HL-60/S4 treated with retinoic acid at 250 ng/mL for 4 days and 3 days (cell line): ENCODE measurements around the gene PLEKHA5.
"Not testable (repeated sequence)": the region's sequence is repeated elsewhere in the genome, so short reads cannot be mapped to it uniquely, and the experiment has no call there.

ENCODE experiments used
- in situ Hi-C: fragments of 300-500 bp; cut with MboI; formaldehyde crosslinking; loops from 2 replicates; pipeline ENCODE4 v1.7.0; 2022; ENCODE audit warnings: low sequenced_read_pairs

Gene PLEKHA5

GRCh38 chr12:19261773-19262172 is 132.2 kb downstream of the PLEKHA5 start:
- in situ Hi-C loops = no loop called here

GRCh38 chr12:19263672-19264071 is 134.1 kb downstream of the PLEKHA5 start:
- in situ Hi-C loops = no loop called here

DNA sequence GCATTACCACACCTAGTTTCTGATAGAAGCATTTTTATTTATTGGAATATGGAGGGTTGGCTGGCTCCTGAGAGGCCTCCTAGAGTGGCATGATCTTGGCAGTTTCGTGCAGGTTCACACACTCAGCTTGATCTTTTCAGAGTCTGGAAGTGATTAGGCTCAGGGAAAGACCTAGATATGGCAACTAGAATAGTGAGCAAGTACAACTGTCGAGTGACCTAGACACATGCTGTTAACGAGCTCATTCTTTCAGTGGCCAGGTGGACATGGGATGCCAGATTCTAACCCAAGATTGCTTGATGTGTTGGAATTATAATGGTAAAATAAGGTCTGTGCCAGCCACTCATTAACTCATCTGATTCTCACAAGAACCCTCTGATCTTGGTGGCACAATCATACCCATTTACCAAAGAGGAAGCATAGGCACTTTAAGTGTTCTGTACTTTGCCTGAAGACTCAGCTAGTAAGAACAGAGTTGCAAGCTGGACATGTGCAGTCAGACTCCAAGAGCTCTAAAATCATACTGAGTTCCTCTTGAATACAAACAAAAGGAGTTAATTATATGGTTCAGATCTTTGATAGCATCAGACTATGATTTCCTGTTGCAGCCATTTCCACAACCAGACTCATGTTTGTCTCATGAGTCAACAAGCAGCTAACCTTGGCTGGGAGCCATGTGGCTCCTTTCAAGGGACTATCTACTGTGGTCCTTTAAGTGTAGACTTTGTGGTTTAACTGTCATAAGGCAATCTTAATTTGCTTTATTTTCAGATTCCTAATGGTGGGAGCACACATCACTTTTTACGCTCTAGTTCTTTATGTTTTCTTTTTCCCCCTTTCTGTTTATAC is 144.2 kb downstream of the PLEKHA5 start:
- in situ Hi-C loops = no loop called here

DNA sequence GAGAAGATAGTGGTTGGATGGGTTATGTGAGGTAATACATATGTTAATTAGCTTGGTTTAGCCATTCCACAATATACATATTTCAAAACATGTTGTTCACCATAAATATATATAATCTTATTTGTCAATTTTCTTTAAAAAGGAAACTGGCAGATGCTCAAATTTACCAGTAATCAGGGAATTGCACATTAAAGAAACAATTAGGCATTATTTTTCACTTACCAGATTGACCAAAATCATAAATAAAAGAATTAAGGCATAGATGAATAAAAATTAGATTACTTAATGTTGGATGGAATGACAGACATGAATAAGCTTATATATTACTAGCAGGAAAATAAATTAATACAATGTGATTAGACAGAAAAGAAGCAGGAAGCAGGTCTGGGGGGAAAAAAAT is 147.2 kb downstream of the PLEKHA5 start:
- in situ Hi-C loops = no loop called here

DNA sequence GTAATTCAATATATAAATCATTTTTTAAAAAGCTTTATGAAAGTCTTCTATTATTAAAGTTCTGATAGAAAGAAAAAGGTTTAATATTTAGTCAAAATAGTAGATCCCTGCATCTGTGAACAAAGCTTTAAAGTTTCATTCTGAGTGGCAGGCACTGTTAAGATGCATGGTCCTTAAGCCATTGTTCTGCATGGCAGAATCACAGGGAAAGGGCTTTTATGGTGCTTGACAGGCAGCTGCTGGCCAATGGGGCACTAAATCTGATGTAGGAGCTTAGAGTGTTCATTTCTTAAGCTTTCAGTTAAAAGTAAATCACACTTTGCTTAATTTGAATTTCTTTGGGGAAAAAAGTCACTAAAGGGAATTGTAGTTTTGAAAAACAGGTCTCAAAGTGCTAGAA is 148.2 kb downstream of the PLEKHA5 start:
- in situ Hi-C loops = no loop called here

GRCh38 chr12:19278407-19278806 is 148.9 kb downstream of the PLEKHA5 start:
- in situ Hi-C loops = no loop called here

- in situ Hi-C loops = no loop called here
Observed at GRCh38 chr12:19282133-19282699, 152.7 kb downstream of the PLEKHA5 start.

- in situ Hi-C loops = no loop called here
Observed at GRCh38 chr12:19284658-19285057, 155.1 kb downstream of the PLEKHA5 start.

DNA sequence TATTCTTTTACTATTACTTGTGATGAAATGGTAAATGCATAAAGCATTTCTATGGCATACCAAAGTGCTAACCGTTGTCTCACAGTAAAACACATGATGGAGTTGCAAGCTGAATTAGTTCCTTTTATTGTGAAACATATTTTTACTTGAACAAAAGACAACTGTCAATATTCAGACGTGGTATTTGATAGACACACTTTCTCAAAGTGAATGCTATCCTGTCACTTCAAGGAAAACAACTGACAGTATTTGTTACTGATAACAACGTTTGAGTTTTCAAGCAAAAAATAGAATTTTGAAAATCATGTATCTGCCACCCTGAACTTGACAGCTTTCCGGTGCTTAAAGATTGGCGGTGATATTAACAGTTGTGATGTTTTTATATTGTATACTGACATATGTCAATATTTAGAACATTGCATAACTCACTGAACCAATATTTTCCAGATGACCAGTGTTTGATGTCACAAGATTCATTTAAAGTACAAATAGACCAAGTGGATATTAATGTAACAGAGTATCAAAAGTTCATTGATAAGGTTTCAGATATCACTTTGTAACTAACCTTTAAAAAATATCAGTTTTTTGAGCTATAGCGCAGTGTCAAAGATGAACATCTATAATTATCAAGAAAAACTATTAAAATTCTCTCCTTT is 156.4 kb downstream of the PLEKHA5 start:
- in situ Hi-C loops = no loop called here

- in situ Hi-C loops = no loop called here
Observed at GRCh38 chr12:19287302-19287701, 157.8 kb downstream of the PLEKHA5 start.

GRCh38 chr12:19288161-19288560 is 158.6 kb downstream of the PLEKHA5 start:
- in situ Hi-C loops = no loop called here

- in situ Hi-C loops = no loop called here
Observed at GRCh38 chr12:19288603-19289244, 159.2 kb downstream of the PLEKHA5 start.

DNA sequence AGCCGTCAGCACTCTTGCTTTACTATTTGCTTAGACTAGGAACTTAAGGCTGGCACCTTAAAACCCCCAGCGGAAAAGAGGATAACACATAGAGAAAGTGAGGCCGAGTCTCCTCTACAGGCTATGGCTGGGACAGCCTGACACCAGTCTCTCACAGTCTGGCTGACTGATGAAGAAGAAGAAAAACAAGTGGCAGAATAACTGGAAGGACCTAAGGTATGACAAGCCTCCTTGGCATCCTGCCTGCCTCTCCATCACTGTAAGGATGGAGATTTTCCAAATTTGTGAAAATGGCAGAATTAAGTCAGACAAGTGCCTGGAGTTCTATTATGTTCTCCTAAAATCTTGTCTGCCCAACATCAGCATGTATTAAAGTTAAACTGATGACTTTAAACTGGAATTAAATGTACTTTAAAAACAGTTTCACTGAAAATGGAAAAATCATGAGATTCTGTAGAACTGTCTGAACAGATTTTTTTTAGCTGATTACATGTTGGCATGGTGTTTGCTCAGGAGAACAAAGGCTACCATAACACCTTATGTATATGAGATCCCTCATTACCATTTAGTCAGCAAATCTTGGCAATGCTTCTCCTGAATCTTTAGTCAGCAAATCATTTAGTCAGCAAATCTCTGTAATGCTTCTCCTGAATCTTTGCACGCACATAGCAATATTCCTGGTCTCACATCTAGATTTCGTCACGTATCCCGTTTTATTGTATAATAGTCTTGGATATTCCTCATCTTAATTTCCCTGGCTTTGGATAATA is 169.5 kb downstream of the PLEKHA5 start:
- in situ Hi-C loops = no loop called here

DNA sequence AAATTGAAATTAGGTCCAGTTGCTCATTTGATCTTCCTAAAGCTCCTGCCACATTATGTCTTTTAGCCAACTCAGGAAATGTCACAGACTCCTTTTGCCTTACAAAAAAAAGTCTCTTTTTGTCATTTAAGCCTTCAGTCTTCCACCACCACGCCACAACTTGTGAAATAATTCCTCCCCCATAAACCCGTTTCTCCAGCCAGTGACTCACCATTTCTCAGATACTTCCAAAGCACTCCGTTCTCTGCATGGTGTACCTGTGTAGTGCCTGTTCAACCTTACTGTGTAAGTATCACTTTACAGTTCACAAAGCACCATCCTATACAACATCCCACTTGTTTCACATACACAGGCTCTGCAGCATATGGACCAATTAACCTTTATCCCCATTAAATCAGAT is 170.2 kb downstream of the PLEKHA5 start:
- in situ Hi-C loops = no loop called here

GRCh38 chr12:19301223-19301622 is 171.7 kb downstream of the PLEKHA5 start:
- in situ Hi-C loops = no loop called here

- in situ Hi-C loops = no loop called here
Observed at GRCh38 chr12:19301688-19302087, 172.2 kb downstream of the PLEKHA5 start.

GRCh38 chr12:19302100-19302640 is 172.6 kb downstream of the PLEKHA5 start:
- in situ Hi-C loops = no loop called here

DNA sequence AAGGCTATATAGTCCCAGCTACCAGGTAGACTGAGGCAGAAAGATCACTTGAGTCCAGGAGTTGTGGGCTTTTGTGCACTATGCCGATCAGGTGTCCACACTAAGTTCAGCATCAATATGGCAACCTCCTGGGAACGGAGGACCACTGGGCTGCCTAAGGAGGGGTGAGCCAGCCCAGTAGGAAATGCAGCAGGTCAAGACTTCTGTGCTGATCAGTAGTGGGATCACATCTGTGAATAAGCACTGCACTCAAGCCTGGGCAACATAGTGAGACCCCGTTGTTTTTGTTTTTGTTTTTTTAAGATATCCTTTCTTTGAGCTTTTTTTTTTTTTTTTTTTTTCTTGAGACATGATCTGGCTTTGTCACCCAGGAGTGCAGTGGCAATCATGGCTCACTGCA is 174.0 kb downstream of the PLEKHA5 start:
- in situ Hi-C loops = no loop called here

GRCh38 chr12:19304149-19304750 is 174.7 kb downstream of the PLEKHA5 start:
- in situ Hi-C loops = no loop called here

GRCh38 chr12:19305621-19306020 is 176.1 kb downstream of the PLEKHA5 start:
- in situ Hi-C loops = not testable (repeated sequence)
